HepG2 (cell line): ENCODE measurements around the gene MRPL27. TPM values are rescaled to one million over a fixed set of nuclear protein-coding genes. Genes with fewer than 3 reads are reported as not detected.

ENCODE experiments used
- E2F5 ChIP-seq: sonication (generic); formaldehyde crosslinking; conservative IDR thresholded peaks from 2 replicates; pipeline ENCODE4 v1.4.0; 2020; ENCODE audit warnings: missing genetic modification reagents
- EED ChIP-seq: sonication (generic); formaldehyde crosslinking; IDR thresholded peaks from 2 replicates; pipeline ENCODE4 v1.5.0; 2020; ENCODE audit warnings: mild to moderate bottlenecking, missing genetic modification reagents
- ELF4 ChIP-seq: sonication (generic); formaldehyde crosslinking; IDR thresholded peaks from 2 replicates; pipeline ENCODE4 v1.5.0; 2020; ENCODE audit warnings: missing genetic modification reagents, mild to moderate bottlenecking, moderate library complexity, borderline replicate concordance
- HNRNPL ChIP-seq: fragments of 200-400 bp; formaldehyde crosslinking; IDR thresholded peaks from 2 replicates; pipeline ENCODE4 v1.6.1; 2017; ENCODE audit warnings: mild to moderate bottlenecking, low read depth, low read length
- LBX2 ChIP-seq: sonication (generic); formaldehyde crosslinking; IDR thresholded peaks from 2 replicates; pipeline ENCODE4 v1.5.0; 2020; ENCODE audit warnings: missing genetic modification reagents, mild to moderate bottlenecking, borderline replicate concordance
- MIXL1 ChIP-seq: IDR thresholded peaks from 2 replicates; pipeline ENCODE4 v1.6.1; 2016
- MTA3 ChIP-seq: sonication (generic); formaldehyde crosslinking; IDR thresholded peaks from 2 replicates; pipeline ENCODE4 v1.4.0; 2020; ENCODE audit warnings: missing genetic modification reagents
- NBN ChIP-seq: fragments of 450-650 bp; conservative IDR thresholded peaks from 2 replicates; pipeline ENCODE4 v1.6.1; 2017
- PBX3 ChIP-seq: sonication (generic); formaldehyde crosslinking; IDR thresholded peaks from 2 replicates; pipeline ENCODE4 v1.8.1; 2023; ENCODE audit warnings: missing genetic modification reagents, inconsistent platforms, borderline replicate concordance
- PHF5A ChIP-seq: IDR thresholded peaks from one replicate; pipeline ENCODE4 v1.6.1; 2018; ENCODE audit warnings: low read depth, missing genetic modification reagents; ENCODE audit not compliant: unreplicated experiment
- PLSCR1 ChIP-seq: sonication (generic); formaldehyde crosslinking; IDR thresholded peaks from 2 replicates; pipeline ENCODE4 v1.5.0; 2020; ENCODE audit warnings: missing genetic modification reagents, mild to moderate bottlenecking, borderline replicate concordance
- RBAK ChIP-seq: sonication (generic); formaldehyde crosslinking; IDR thresholded peaks from 2 replicates; pipeline ENCODE4 v1.5.1; 2020; ENCODE audit warnings: mild to moderate bottlenecking, missing genetic modification reagents
- SNAPC2 ChIP-seq: sonication (generic); formaldehyde crosslinking; IDR thresholded peaks from 2 replicates; pipeline ENCODE4 v1.8.1; 2022; ENCODE audit warnings: mild to moderate bottlenecking, missing genetic modification reagents
- TAF15 ChIP-seq: fragments of 200-400 bp; formaldehyde crosslinking; IDR thresholded peaks from one replicate; pipeline ENCODE4 v1.6.1; 2018; ENCODE audit warnings: mild to moderate bottlenecking, low read depth, low read length; ENCODE audit not compliant: poor library complexity, severe bottlenecking
- TFAP4 ChIP-seq: sonication (generic); IDR thresholded peaks from 2 replicates; pipeline ENCODE4 v1.6.1; 2016; ENCODE audit warnings: low read depth, borderline replicate concordance
- TOPORS ChIP-seq: sonication (generic); formaldehyde crosslinking; IDR thresholded peaks from 2 replicates; pipeline ENCODE4 v1.8.0; 2023; ENCODE audit warnings: mild to moderate bottlenecking, missing genetic modification reagents
- ZFAT ChIP-seq: sonication (generic); formaldehyde crosslinking; conservative IDR thresholded peaks from 2 replicates; pipeline ENCODE4 v1.8.1; 2023; ENCODE audit warnings: missing genetic modification reagents, inconsistent platforms
- ZNF234 ChIP-seq: sonication (generic); formaldehyde crosslinking; conservative IDR thresholded peaks from 2 replicates; pipeline ENCODE4 v1.5.1; 2020; ENCODE audit warnings: mild to moderate bottlenecking, missing genetic modification reagents
- ZNF274 ChIP-seq: sonication (generic); formaldehyde crosslinking; IDR thresholded peaks from 2 replicates; pipeline ENCODE4 v1.5.1; 2020; ENCODE audit warnings: mild to moderate bottlenecking, missing genetic modification reagents
- ZNF451 ChIP-seq: sonication (generic); formaldehyde crosslinking; IDR thresholded peaks from 2 replicates; pipeline ENCODE4 v1.5.0; 2020; ENCODE audit warnings: mild to moderate bottlenecking, missing genetic modification reagents
- ZNF746 ChIP-seq: sonication (generic); formaldehyde crosslinking; IDR thresholded peaks from 2 replicates; pipeline ENCODE4 v1.8.0; 2022; ENCODE audit warnings: mild to moderate bottlenecking, missing genetic modification reagents
- ZUFSP ChIP-seq: sonication (generic); formaldehyde crosslinking; IDR thresholded peaks from 2 replicates; pipeline ENCODE4 v1.9.0; 2021; ENCODE audit warnings: missing genetic modification reagents, mild to moderate bottlenecking, borderline replicate concordance
- polyA plus RNA-seq, 8 experiments: library from polyadenylated mRNA; depleted of rRNA in 3 of 8; stranded (reverse) in 7 of 8; unstranded in 1 of 8; fragments of >200 nt; fragmentation: Illumina TruSeq in 4 of 8; extraction: Trizol in 4 of 8; gene quantifications; 2 replicates each; pipeline versions ENCODE4 v1.2.1 to v1.2.3, GENCODE V29; 2011 to 2016; ENCODE audit warnings: low read depth in 4 of 8, missing spikeins in 1 of 8, mixed read lengths in 1 of 8; ENCODE audit not compliant: insufficient read depth in 1 of 8
- total RNA-seq, 5 experiments: library from RNA; depleted of rRNA; stranded (reverse); fragments of >200 nt; fragmentation: Illumina TruSeq; extraction: Trizol; gene quantifications; 2 replicates each; pipeline ENCODE4 v1.2.3, GENCODE V29; 2016; ENCODE audit warnings: low read depth in 1 of 5

MRPL27 gene
- total and polyA plus RNA-seq, 2 of the 13 experiments (the other 11 are each of a cell fraction or from before 2014, with no cell fraction given): 137 to 217 TPM

GRCh38 chr17:50346313-50347116 lies 26.5 kb downstream of the MRPL27 start (continued):
- TF ChIP-seq E2F5 (CRISPR knock-in tag): no peak
- TF ChIP-seq ZNF451 (CRISPR knock-in tag): no peak
- TF ChIP-seq ZNF274 (CRISPR knock-in tag): peak; percentile 48; the same call in 1 of the 2 replicates
- no peak for TF ChIP-seq LBX2 (CRISPR knock-in tag)
- peak; percentile 67; the same call in 1 of the 2 replicates for TF ChIP-seq ZNF746 (CRISPR knock-in tag)
- TF ChIP-seq SNAPC2 (CRISPR knock-in tag): no peak
- TF ChIP-seq ZUFSP (CRISPR knock-in tag): no peak
- TF ChIP-seq TAF15: no peak
- no peak for TF ChIP-seq TOPORS (CRISPR knock-in tag)
- no peak for TF ChIP-seq ZFAT (CRISPR knock-in tag)
- TF ChIP-seq ELF4 (CRISPR knock-in tag): no peak
- TF ChIP-seq PBX3 (CRISPR knock-in tag): no peak
- no peak for TF ChIP-seq PHF5A
- no peak for TF ChIP-seq PLSCR1 (CRISPR knock-in tag)
- TF ChIP-seq RBAK (CRISPR knock-in tag): no peak
- no peak for TF ChIP-seq HNRNPL
- TF ChIP-seq TFAP4: peak; percentile 59; the same call in 1 of the 2 replicates
- no peak for TF ChIP-seq NBN
- TF ChIP-seq EED: peak; percentile 76
- no peak for TF ChIP-seq ZNF234 (CRISPR knock-in tag)
- no peak for TF ChIP-seq MIXL1
- no peak for TF ChIP-seq MTA3 (CRISPR knock-in tag)
- TF ChIP-seq, all 625 proteins: peak for 141
